Stimulated activated CD4-positive, alpha-beta T cell treated with anti-CD3 and anti-CD28 coated beads, TNF-alpha, amount 100 ng/mL, for 1 hour (primary cell): Measurements from ENCODE around the gene PXN.
"Not testable (repeated sequence)": the region's sequence is repeated elsewhere in the genome, so short reads cannot be mapped to it uniquely, and the experiment has no call there.

Experiments used
- DNase-seq, 3 donors: peaks; one replicate each; pipeline ENCODE4 v3.0.0-alpha.2; 2020; ENCODE audit warnings: low read depth in 3 of 3, low spot score in 1 of 3

Gene PXN

DNA sequence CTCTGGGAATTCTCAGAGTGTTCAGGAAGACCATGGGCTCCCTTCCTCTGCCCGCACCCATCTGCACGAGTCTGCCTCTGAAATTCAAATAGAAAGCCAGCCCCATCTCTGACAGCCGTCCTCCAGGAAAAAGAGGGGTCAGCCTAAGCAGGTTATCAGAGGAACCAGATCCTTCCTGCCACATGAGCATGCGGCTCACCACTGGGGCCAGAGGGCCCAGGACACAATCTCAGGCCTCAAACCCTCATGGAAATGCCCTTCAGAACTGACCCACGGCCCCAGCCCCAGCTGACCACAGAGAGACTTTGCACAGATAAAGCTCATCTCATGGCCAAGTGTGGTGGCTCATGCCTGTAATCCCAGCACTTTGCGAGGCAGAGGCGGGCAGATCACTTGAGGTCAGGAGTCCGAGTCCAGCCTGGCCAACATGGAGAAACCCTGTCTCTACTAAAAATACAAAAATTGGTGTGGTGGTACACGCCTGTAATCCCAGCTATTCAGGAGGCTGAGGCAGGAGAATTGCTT, 23.2 kb downstream of the PXN start:
- no peak for DNase-seq

DNA sequence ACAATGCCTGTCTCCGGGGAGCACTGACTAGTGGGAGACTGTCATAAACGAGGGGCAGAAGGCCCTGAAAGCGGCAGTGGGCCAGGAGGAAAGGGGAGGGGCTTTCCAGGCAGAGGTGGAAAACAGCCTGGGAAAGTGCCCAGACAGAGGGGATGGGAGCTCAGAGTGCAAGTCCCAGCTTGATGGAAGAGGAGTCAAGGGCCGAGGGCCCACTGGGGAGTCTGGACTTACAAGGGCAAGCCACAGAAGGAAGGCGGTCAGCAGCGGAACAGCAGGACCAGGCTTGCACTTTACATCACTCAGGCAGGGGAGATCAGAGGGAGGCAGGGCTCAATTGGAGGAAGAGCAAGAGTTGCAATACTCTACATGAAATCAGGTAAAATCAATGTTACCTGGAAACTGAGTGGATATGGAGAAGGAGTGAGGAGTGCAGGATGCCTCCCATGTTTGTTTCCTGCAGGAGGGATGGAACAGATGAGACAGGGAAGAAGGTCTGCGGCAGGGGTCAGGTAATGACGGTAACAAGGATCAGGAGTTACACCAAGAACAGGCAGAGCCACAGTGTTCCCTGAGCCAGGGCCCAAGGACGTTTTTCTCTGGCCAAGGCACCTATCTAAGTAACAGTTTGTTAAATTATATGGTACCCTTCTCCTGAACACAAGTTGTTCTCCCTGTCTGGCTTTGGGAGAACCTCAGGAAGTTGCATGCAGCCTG, 23.8 kb downstream of the PXN start:
- DNase-seq: no peak

GRCh38 chr12:120240495-120240833, 25.1 kb downstream of the PXN start:
- DNase-seq: no peak

DNA sequence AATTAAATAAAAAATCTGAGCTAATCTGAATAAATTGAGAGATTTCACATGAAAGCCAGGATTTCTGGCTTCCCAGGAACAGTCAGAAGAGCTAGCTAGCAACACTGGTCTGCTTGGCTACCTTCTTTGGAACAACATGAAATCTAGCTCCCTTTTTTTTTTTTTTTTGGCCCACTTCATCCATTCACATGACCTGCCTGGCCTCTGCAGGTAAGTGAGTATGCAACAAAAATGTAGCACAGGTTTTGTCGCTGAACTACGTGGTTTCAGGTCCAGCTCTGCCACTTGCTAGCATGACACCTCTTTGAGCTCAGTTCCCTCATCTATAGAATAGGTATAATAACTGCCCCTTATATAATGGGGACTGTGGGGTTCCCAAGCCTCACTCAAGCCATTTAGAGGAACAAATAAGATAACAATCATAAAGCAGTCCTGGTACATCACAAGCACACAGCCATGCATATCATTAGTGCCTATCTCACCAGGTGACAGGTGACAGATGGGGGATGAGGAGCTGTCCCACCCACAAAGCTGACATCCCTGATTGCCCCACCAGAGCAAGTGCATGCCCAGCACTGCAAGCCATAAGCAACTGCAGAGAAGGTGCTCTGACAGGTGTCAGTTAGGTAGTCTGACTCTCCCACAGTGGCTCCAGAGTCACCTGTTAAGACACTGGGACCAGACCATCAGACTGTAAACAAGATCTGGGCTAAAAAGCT, 25.6 kb downstream of the PXN start:
- DNase-seq: no peak

DNA sequence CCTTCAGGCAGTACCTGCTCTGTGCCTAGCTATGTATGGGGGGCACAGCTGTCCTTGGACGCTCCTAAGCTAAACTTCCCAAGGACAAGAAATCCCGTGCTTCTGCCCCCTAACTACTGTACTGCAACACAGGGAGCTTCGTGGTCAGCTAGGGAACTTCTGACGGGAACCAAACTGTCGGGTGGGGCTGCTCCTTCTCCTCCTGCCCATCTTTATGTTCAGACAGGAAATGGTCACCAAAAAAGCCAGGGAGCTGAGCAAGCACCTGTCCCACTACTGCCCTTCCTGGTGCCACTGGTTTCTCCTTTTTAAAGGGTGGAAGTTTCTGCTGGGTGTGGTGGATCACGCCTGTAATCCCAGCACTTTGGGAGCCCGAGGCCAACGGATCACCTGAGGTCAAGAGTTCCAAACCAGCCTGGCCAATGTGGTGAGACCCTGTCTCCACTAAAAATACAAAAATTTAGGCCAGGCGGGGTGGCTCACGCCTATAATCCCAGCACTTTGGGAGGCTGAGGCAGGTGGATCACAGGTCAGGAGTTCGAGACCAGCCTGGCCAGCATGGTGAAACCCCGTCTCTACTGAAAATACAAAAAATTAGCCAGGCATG, 26.6 kb downstream of the PXN start:
- DNase-seq: no peak

- DNase-seq: no peak
Measured at GRCh38 chr12:120238217-120238616, 27.3 kb downstream of the PXN start.

- no peak for DNase-seq
Measured at GRCh38 chr12:120237360-120238171, 28.0 kb downstream of the PXN start.

GRCh38 chr12:120236809-120237208, 28.7 kb downstream of the PXN start:
- not testable (repeated sequence) for DNase-seq

DNA sequence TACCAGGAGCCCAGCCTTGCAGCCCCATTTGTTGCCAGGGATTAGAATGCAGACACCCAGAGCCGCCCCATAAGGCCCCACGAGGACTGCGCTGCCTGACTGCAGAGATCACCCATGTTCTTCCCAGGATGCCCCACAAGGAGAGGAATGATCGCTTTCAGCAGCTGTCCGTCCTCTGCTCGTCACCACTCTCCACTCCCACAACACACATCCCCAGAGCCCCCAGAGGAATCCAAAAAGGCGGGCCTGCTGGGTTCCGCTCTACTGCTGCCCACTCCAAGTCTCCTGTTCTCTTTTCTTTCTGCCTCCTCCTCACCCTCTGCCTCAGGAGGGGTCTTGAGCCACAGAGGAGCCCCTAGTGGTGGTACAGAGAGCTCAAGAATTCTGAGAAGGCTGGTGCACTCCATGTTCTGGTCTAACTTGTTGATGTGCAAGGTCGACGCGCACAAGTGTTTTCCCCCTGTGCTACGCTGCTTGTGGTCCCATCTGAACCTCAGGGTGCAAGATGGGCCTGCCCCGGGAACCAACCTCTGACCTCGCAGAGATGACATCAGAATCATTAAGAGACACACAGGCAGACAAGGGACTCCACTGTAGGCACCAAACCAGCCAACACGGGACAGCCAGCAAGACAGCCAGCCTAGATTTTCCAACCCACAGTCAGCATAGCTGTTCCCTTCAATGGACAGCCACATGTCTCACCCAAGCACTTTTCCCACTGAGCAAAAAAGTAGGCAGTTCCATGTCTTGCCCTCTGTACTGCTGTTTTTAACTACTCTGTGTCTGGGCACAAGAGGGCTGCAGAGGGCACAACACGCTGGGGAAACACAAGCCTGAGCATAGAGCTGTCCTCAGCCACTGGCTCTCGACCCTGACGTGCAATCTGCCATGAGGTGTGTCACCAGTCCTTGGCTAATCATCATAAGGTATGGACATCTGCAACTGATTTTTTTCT, 29.9 kb downstream of the PXN start:
- DNase-seq: no peak

GRCh38 chr12:120234643-120235368, 30.7 kb downstream of the PXN start:
- no peak for DNase-seq

- peak; percentile 37 to 55 (median 47) for DNase-seq
Measured at GRCh38 chr12:120231316-120232011, 34.1 kb downstream of the PXN start.

DNA sequence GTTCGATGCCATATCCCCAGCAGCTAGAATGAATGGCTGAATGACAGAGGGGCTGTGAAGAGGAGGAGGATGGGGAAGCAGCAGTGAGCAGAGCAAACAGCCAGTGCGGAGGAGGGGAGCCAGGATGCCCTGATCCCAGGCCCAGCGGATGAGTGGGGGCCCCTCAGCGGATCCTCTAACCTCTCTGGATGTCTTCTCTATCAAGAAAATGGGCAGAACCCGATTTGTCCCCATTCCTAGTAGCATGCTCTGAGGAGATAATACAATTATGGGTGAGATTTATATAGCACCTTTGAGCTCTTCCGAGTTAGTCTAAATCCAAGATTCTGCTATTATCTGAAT, 34.6 kb downstream of the PXN start:
- no peak for DNase-seq

DNA sequence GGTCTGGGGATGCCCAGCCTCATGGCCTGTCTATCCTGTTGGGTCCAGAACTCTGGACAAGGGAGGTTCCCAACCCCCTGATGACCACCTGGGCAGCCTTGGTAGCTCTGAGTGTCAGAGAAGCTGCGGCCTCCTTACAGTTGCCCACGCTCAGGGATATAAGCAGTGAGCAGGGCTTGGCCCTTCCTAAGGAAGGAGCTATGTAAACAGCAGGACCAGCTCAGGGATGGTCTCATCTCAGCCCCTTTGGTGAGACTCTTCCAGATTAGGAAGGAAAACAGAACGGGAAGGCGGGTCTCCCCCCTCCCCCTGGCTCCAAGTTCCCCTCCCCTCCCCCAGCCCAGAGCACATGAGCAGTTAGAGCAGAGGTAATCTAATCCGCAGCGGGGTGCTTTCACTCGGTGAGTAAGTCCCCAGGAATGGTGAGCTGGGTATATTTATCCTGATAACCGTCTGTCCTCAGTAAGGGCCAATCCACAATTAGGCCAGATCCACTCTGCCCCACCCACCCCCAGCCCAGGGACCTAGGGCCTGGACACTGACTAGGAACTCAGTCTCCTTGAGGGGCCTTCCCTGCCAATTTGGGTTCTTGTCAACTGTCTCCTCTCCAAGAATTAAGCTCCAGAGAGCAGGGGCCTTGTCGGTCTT, 35.1 kb downstream of the PXN start:
- DNase-seq: no peak

DNA sequence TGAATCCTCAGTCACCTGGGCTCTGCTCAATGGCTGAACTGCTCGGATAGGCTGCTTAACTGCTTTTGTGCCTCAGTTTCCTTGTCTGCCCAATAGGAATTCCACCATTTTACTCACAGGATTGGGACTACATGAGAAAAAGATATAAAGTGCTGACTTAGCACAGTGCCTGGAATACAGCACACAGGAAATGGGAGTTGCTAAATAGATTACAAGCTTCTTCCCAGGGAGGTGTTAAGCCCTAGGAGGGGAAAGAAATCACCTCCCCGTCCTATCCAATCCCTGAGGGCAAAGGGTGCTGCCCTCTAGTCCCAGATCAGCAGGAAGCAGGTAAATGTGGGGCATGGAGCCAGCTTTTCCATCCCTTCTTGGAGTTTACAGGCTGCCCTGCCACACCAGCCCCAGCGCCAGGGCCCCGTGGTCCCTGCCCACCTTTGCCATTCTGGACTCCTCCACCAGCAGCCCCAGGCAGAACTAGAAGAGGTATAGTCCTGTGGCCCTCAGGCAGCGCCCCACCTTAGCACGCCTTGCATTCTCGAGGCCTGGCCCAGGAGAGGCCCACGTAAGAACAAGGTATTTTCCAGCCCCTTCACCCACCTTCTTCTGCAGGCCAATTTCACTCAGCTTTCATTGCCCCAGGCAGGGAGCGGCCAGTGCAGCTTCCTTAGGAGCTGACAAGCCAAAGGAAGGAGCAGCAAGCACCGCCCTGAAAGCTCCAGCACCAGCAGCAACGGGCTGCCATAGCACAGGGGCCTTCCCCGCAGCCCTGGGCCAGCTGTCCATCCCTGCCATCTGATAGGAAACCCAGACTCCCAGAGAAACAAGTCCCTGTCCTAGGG, 35.8 kb downstream of the PXN start:
- DNase-seq: no peak

DNA sequence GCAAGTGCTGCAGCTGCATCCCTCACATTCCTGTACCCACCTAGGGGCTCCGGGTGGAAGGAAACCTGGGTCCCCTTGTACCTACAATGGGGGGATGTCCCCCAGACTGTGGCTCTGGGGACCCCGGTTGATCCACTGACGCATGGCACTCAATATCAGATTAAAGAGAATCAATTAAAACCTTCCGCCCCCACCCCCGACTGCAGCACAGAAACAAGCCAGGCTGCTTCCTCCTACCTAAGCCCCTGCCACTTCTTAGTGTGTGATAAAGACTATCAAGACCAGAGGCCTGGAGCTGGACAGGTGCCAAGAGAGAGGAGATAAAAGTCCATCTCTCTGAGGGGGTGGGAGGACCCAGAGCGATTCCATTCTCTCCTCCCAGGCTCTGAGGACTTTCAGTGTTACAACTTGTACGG, 36.5 kb downstream of the PXN start:
- DNase-seq: no peak

- peak; percentile 71 to 86 (median 79) for DNase-seq
Measured at GRCh38 chr12:120228291-120229070, 37.0 kb downstream of the PXN start.

- DNase-seq: no peak
Measured at GRCh38 chr12:120228041-120228290, 37.6 kb downstream of the PXN start.
